Right kidney (tissue), 1 donor: ENCODE measurements around the gene ZNF710.

ENCODE experiments used
- DNase-seq: peaks from one replicate; pipeline ENCODE4 v3.0.0-alpha.2; 2016

ZNF710 gene

DNA sequence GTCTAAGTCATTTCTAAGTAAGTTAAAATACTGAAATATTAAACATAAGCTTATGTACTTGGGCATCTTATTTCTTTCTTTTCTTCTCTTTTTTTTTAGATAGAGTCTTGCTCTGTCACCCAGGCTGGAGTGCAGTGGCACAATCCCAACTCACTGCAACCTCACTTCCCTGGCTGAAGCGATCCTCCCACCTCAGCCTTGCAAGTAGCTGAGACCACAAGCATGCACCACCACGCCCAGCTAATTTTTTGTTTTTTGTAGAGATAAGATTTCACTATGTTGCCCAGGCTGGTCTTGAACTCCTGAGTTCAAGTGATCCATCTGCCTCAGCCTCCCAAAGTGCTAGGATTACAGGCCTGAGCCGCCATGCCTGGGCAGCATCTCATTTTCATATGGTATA is 16.0 kb upstream of the ZNF710 start:
- DNase-seq: no peak

- DNase-seq: no peak
These were observed 9.8 kb upstream of the ZNF710 start for GRCh38 chr15:89991312-89991711.

DNA sequence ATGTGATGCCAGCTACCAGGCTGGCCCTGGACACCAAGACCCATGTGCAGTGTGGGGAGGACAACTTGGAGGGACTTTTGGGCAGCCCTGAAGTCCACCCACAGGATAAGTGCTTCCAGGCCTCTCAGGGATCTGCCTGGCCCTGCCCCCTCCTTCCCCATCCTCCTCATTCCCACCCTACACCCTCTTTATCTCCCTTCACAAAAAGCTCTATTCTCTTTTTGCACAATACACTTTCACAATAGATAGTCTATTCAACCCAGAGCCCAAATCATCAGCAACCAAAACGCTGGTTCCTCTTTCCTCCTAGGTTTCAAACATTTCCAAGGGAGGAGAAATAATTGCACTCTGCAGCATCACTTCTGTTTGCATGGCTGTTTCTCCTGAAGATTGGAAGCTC is 7.8 kb upstream of the ZNF710 start:
- DNase-seq: no peak

DNA sequence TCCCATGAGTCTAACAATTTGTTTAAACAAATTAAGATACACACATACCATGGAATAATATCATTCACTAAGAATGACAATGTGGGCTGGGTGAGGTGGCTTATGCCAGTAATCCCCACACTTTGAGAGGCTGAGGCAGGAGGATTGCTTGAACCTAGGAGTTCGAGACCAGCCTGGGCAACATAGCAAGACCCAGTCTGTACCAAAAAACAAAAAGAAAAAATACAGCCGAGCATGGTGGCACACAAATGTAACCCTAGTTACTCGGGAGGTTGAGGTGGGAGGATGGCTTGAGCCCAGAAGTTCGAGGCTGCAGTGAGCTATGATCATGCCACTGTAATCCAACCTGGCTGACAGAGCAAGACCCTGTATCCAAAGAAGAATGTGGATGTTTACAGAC is 4.0 kb upstream of the ZNF710 start:
- no peak for DNase-seq

- DNase-seq: no peak
These were observed 2.9 kb upstream of the ZNF710 start for GRCh38 chr15:89998141-89998661.

DNA sequence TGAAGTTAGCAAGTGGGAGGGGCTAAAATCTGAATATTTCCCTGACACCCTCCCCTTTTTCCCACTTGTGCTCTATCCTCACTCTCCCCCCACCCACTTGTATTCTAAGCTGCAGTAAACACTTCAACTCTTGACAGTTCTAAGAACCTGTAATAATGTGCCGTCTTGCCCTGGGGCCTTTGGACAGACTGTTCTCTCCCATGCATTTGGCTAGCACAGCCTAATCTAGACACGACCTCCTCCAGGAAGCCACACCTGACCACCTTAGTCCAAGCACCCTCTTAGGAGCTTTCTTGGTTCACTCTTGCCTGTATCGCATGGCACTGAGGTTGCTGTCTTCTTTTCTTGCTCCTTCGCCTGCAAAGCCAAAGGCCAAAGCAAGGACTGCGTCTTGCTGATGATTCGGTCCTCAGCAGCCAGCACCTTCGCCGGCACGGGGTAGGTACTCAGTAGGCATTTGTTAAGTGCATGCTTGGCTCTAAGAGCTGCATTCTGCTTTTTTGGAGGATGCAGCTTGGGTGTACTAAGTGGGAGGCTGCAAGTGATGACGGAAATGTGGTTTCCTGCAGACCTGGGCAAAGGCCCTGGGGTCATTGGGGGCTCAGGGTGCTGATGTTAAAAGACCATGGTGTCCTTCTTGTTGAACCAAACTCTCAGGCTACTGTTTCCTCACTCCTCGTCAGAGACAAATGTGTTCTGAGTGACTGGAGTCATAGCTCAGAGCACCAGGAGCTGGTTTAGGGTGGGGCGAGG is 2.0 kb upstream of the ZNF710 start:
- DNase-seq: no peak

DNA sequence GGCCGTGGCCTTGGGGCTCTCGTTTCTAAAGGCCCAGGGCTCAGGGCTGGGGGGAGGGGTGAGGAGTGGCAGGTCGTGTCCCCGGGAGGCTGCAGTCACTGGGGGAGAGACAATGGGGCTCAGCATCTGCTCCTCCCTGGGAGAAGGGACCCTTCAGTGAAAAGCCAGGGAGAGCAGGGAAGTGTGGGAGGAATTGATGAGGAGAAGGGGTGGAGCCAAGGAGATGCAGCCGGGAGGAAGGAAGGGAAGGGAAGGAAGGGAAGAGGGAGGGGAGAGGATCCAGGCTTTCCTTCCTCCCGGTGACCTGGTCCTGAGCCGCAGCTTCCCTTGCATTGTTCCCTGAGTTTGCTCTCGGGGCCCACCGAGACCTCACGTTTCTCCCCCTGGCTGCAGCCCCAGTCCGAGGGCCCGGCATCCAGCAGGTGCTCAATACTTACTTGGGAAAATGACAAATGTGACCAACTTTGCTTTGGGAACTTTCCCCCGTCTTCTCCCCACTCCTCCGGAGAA is 1.4 kb upstream of the ZNF710 start:
- peak; percentile 64 for DNase-seq

DNA sequence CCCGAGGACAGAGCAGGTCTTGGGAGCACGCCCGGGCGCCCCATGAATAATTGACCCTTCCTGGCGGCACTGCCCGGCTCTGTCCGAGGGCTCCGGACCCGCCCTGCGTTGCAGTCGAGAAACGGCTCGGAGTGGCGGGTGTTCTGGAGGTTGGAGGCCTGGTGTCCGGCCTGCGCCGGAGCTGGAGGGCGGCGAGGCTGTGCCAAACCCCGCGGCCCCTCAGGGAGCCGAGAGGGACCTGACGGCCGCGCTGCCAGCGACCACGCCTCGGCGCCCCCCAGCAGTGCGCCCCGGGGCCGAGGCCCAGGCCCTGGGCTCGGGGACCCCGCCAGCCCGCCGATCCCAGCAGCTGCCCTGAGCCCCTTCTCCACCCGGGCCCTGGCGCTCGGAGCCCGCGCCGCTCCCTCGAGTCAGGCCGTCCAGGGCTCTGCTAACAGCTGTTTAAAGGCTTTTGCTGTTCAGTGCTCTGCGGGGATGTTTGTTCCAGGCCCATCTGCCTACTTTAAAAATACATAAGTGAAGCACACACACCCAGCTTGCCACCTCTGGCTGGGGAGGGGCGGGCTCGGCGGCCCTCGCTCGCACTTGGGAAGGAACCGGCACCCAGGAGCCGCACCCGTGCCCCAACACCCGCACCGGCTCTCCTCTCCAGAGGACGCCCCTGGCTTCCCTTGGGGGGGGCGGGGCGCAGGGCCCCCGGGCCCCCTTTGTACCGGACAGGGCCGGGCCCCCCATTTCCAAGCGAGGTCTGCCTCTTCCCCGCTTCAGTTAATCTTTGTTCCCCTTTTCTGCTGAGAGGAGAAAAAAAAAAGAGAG is 730 bp upstream of the ZNF710 start:
- DNase-seq: peak; percentile 78

GRCh38 chr15:90001683-90002427 is 731 bp downstream of the ZNF710 start:
- peak; percentile 77 for DNase-seq

DNA sequence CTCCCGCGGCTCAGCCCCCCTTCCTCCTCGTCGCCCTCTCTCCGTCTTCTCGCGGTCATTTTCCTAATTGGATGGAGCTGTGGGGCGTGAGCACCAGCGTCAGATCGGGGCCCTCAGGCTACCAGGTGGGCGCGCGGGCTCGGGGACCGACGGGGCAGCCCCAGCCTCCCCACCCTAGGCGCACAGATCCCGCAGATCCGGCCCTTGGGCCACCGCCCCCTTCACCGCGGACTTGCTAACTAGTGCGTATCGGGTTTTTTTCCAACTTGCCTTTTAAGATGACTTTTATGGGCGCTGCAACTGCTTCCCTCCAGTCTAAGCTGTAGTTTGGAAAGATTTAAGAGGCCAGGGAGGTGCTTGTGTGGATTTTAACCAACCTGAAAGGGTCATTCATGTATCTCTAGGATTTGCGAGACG is 1.3 kb downstream of the ZNF710 start:
- peak; percentile 76 for DNase-seq

GRCh38 chr15:90003736-90004135 is 2.6 kb downstream of the ZNF710 start:
- DNase-seq: no peak

DNA sequence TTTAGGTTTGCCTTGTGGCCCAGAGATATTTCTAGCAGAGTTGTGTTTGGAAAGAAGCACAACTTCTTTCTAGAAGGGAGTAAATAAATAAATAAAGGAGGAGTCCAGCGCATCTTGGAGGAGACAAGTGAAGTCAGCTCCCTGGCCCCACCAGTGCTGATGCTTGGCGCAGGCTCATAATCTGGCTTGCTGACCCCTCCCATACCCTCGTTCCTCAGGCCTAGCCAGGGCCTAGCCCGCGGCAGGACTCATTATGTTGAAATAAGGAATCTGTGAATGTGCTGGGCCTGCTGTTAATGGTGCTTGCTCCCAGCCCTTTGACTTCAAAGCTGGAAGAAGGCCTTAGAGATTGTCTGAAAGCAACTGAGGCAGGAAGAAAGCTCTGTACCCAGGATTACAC is 3.1 kb downstream of the ZNF710 start:
- DNase-seq: peak; percentile 14

- no peak for DNase-seq
These were observed 3.5 kb downstream of the ZNF710 start for GRCh38 chr15:90004671-90005070.

- peak; percentile 15 for DNase-seq
These were observed 5.3 kb downstream of the ZNF710 start for GRCh38 chr15:90006217-90007075.

DNA sequence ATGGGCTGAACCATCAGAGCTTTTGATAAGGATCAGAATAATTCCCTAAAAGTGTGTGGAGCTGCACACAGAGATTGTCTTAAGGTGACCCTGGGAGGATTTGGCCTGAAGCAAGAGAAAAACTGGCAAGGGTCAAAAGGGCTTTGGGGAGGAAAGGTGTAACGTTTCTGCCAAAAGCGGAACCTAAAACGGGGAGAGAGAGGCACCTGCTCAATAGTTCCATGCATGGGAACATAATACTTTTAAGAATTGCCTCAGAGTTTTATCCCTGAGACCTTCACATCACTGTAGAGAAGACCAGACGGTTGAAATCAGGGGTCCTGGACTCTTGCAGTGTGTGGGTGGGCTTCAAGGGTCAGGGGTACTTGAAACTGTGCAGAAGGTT is 5.9 kb downstream of the ZNF710 start:
- no peak for DNase-seq

- DNase-seq: no peak
These were observed 7.5 kb downstream of the ZNF710 start for GRCh38 chr15:90008607-90009006.

- DNase-seq: no peak
These were observed 8.3 kb downstream of the ZNF710 start for GRCh38 chr15:90009301-90010022.

DNA sequence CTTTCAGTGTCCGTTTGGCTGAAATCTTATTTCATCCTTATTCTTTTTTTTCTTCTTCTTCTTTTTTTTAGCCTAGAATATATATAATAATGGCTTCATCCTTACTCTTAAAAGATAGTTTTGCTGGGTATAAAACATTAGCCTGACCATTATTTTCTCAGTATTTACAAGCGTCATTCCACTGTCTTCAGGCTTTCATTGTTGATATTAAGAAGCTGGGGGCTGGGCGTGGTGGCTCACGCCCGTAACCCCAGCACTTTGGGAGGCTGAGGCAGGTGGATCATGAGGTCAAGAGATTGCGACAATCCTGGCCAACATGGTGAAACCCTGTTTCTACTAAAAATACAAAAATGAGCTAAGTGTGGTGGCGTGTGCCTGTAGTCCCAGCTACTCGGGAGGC is 10.6 kb downstream of the ZNF710 start:
- no peak for DNase-seq

GRCh38 chr15:90013503-90013937 is 12.4 kb downstream of the ZNF710 start:
- DNase-seq: no peak

DNA sequence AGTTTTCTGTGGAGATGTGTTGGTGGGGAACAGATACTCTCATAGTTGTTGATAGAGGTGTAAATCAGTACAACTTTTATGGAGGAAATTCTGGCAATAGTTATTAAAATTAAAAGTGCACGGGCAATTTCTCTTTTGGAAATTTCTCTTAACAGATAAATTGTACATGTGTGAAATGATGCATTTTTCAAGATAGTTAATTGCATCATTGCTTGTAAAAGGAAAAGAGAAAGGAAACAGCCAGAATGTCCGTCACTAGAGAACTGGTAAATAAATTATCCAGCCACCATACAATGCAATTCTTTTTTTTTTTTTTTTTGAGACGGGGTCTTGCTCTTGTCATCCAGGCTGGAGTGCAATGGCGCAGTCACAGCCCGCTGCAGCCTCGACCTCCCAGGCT is 14.2 kb downstream of the ZNF710 start:
- DNase-seq: no peak

- DNase-seq: no peak
These were observed 14.6 kb downstream of the ZNF710 start for GRCh38 chr15:90015749-90016148.
